NCI-H2029 treated with DMSO at 0.1 percent for 48 hours (cell line): Measurements from ENCODE around the gene ZBBX.

ENCODE experiments used
- DNase-seq: peaks from one replicate; lab custom pipeline; 2025; lab: John Stamatoyannopoulos, UW

The ZBBX gene

DNA sequence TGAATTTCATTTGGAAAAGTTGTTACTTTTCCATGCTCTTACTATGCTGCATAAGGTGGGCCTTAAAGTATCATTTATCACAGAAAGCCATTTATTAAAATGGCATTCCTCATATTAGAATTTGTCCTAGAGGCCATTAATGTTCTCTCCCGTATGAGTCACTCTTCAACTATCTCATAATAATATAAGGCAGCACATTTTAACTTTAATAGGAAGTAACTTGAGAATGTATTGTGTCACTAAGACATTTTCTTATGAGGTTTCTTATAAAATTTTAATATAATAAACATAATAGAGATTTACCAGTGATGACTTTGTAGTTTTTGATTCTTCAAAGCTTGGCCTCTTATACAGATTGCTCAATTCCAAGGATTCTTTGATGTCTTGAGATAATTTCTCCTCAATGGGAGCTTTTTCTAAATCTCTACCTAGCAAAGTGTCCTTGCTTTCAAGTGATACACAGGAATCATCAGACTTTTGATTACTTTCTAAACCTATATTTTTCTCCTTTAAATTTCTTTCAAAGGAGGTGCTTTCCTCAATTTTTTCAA lies 74.7 kb downstream of the ZBBX start:
- no peak for DNase-seq

DNA sequence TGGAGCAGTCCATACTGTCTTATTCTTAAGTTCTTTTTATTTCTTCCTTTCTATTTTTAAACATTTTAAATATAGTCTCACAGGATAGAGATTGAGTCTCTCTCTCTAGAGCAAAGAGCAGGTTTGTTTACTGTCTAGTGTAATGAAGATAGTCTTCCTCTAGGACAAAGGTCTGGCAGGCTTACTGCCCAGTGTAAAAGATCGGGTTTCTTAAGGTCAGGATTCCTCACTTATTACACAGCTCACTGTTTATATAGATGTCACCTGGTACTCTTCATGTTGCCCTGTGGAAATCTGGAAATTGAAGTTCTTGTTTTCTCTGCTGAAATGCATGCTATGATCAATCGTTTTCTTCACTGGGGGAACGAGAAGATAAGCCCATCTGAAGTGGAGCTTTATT lies 76.0 kb downstream of the ZBBX start:
- DNase-seq: no peak

DNA sequence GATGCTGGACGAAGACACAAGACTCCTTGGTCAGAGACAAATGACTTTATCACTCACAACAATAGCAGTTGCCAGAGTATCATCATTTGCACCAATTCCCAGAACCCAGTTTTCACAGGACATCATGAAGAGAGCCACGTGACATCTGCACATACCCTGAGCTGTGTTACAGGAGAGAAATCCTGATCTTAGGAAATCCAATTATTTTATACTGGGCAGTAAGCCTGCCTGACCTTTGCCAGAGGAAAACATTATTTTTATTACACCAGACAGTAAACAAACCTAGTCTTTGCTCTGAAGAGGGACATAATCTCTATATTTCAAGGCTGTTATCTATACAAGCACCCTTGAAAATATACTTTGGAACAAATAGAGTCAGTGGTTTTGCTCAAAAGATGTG lies 77.4 kb downstream of the ZBBX start:
- DNase-seq: no peak

DNA sequence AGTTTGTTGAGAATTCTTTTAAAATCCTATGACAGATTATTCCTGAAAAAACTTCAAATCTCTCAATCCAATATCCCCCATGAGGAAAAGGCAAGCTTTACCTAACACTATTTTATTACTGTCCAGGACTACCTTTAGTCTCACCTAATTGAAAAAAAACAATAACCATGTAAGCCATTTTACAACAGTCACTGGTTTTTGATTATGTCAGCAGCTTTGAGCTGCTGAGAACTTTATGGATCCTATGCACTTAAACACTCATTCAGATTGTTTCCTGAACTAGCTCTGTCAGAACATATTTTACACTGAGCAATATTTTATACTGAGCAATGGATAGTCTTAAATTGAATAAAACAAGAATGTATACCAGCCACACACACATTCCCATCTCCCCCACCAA lies 79.9 kb downstream of the ZBBX start:
- DNase-seq: no peak

DNA sequence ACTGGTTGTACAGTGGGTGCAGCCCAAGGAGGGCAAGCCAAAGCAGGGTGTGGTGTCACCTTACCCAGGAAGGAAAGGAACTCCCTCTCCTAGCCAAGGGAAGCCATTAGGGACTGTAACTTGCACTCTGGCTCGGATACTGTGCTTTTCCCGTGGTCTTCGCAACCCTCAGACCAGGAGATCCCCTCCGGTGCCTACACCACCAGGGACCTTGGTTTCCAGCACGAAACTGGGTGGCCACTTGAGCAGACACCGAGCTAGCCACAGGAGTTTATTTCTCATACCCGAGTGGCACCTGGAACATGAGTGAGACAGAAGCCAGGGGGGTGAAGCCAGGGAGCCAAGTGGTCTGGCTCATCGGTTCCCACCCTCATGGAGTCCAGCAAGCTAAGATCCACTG lies 90.7 kb downstream of the ZBBX start:
- DNase-seq: no peak

DNA sequence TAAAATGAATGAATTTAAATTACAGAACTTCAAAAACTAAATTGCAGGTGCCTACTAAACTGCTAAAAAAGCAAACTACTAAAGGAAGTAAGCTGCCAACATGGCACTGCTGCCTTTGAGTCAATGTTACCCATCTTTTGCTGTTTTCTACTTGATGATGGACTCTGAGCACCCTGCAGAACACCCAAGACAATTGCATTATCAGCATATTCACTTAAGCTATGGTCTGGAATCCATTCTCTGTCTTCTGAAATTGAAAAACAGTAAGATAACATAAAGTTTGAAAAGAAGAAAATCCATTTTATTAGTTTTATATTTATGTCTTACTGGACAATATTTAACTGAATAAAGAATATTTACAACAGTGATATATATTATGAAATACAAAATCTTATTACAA lies 91.4 kb downstream of the ZBBX start:
- DNase-seq: no peak

DNA sequence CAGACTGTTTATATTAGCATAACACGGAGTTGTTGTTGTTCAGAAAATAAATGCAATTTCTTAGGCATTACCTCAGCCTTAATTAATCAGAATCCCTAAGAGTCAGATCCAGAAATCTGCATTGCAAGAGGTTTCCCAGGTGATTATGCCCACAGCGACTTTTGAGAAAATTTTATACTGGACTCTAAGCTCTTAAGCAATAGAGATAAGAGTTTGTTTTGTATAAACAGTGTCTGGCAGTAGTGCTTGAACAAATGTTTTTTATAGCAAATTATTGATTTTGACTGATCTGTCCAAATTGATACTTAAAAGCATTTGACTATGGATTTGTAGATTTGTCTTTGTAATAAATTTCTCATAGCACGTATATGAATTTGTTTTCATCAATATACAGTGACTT lies 92.8 kb downstream of the ZBBX start:
- no peak for DNase-seq

DNA sequence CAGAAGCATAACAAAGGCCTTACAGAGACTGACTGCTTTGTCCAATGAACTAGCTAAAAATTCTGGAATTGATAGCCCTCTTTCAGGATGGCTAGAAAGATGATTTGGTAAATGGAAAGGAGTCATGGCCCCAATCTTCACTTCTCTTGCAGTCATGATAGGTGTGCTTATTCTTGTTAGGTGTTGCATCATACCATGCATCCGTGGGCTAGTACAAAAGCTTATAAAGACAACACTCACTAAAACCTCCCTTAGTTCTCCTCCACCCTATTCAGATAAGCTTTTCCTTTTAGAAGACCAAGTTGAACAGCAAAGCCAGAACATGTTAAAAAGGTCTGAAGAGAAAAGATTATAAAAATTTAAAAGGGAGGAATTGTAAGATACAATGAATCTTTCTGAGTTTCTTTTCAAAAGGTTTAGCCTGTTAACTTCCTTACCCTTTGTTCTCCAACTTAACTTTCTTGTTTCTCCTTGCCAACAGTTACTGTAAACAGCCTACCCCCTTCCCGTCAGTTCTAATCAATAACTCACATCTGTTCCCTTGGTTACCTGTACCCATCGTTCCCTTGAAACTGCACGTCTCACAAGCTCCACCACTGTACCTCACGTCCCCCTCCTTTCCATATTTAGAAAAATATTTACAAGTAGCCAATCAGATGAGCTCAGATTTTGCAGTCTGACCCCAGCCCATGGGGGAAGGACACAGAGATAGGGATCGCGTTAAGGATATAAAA lies 105.8 kb downstream of the ZBBX start:
- DNase-seq: no peak

DNA sequence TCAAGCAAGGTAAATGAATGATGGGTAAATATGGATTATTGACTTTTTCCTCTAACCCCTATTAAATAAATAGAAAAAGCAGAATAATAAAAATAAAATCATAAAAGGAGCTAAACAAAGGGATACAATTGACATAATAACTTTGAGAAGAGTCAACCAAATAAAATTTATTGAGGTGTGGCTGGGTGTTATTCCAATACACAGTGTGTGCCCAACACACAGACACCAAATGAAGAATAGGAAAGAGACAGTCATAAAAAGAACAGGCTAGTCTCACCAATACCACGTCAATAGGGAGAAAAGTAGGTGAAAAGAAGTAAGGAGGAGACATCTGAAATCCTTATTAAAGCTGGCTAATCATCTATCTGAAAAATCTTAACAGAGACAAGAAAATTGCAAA lies 127.1 kb downstream of the ZBBX start:
- DNase-seq: no peak

DNA sequence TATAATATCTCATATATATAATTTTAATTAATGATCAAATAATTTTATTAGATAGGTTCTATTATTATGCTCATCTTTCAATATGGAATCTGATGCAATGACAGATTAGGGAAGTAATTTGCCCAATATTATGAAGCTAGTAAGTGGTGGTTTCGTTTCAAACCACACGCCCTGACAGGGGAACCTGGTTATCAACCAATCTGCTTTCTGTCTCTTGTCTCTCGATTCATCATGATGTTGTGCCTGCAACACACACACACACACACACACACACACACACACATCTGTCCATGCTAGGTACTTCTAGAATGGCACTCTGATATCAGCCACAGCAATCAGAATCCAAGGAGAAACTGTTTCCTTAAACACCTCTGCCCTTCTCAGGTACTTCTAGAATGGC lies 128.4 kb downstream of the ZBBX start:
- no peak for DNase-seq

DNA sequence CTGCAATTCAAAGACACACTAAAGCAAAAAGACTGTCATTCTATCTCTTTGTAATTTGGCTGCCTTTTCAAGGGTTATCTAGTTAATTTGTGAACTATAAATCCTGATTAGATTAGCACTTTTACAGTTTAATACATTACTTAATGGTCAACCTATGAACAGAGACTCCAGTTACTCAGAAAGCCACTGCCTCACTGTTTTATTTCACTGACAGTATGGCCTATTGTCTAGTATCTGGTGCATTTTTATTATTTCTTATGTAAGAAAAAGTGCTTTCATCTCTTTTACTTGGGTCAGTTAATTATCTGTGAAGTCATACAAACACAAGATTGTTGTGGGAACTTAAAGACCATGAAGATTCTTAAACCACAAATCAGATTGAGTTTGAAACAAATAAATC lies 133.8 kb downstream of the ZBBX start:
- DNase-seq: no peak

DNA sequence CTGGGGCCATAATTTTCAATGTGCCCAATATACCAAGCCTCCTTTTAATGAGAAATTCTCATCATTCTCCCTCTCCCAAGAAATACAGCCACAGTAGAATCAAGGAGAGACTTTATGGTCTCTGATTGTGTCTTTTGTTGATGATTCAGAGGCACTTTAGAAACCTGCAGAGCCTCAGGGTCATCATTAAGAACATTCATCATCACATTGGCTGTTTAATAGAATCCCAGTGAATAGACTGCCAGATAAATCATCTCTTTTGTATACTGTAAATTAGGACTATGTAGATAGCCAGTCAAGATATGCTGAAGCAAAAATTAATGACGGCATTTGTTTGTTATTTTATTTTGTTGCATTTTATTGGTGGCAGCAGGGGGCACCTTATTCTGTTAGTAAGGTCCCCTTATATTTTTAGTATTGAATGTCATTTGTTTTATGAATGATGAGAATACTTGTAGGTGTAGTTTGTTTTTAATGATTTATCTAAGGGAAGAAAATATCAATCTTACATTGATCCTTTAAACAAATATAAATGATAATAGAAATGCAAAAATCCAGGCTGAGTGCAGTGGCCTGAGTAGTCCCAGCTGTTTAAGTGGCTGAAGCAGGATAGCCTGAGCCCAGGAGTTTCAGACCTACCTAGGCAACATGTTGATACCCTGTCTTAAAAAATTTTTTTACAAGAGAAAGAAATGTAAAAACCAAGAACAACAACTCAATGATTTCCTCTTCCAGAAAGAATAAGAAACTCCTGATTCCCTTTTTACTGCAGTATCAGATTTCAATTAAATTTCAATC lies 138.8 kb downstream of the ZBBX start:
- no peak for DNase-seq

DNA sequence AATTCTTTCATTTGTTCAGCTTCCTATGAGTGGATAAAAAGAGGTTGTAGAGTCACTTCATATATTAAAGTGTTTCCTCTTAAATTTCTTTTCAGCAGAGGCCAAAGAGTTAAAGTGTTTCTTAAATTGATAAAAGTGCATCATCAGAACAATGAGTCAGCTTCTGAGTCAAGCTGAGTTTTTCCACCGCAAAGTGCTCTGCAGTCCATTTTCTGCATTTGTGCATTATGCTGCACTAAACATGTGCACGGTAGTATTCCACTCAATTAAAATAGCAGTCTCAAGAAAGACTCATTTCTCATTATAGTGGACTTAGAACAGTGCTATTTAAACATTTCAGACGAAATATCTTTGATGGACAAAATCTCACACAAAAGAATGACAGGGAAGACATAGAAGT lies 152.0 kb downstream of the ZBBX start:
- DNase-seq: no peak

DNA sequence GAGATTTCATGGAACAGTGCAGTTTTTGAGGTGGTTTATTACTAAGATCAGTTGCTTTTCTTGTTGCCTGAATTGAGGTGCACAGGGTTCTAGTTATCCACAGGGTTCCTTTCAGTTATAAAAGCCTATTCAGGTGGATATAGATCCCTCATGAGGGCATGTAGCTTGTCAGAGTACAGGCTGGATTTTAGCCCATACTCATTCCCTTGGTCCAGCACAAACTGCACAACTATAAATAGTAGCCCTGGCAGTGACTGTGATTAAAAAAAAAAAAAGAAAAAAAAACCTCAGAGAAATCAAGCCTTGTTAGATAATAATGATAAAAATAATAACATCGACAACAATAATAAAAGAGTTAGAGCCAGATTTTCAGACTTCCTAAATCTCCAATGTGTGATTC lies 154.3 kb downstream of the ZBBX start:
- no peak for DNase-seq

DNA sequence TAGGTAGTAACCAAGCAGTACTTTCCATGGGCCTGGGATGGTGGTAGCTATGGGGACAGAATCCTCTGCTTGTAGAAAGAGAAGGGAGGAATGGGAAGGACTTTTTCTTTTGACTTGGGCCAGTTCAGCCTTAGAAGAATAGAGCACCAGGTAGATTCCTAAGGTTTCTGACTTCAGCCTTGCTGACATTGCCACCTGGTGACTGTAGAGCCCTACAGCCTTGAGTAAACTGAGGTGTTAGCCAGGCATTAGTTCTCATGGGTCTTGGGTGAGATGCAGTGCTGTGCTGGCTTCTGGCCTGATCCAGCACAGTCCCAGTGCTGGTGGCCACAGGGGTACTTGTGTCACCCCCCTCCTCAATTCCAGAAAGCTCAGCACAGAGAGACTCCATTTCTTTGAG lies 171.1 kb downstream of the ZBBX start:
- DNase-seq: no peak

DNA sequence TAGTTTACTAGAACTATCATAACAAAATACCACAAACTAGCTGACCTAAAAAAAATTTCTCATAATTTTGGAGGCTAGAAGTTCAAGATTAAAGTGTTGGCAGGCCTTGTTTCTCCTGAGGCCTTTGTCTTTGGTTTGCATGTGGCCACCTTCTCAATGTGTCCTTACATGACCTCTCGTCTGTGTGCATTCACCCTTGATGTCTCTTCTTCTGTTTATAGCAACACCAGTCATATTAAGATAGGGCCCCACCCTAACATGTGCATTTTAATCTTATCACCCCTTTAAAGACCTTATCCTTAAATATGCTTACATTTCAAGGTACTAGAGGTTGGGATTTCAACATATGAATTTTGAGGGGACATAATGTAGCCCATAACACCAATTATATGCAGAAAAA lies 177.0 kb downstream of the ZBBX start:
- DNase-seq: no peak

DNA sequence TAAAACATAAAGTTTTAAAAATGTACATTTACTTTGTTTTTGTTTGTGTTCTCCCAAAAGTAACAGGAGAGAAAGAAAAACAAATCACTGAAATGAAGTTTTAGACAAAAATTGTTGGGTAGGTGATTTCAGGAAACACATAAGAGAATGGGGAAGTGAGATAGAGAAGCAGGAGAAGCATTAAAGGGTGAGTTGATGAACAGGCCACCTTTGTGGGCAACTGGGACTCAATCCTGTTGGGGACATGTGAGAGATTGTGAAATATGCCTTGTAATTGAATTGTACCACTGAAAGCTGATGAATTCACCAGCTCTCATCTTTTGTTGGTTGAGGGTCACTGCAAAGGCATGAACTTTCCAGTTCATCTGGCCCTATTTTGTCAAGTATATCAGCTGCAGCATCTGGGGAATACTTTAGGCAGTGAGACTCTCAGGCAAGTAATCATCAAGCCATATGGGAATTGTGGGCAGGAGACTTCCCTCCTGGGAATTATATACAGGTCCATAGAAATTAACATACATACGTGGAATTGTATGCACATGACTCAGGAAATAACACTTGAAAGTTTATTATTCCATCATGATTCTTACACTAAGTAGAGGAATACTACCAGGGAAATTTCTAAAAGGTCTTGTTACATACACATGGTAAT lies 181.0 kb downstream of the ZBBX start:
- no peak for DNase-seq
